ENCODE measurements around the gene PRKAG2.

GRCh38 chr7:151683615-151684407, 193.1 kb downstream of the PRKAG2 start:
- TF ChIP-seq POLR2A (IDR thresholded peaks at IDR 0.05) (no peak), CTCF (IDR thresholded peaks at IDR 0.05) (no peak)

Measured in thyroid gland (tissue), 4 donors.